Ovary (tissue), 9 donors: ENCODE data around the gene DDR2. TPM values are rescaled to one million over a fixed set of nuclear protein-coding genes. Genes with fewer than 3 reads are reported as not detected.
"Not testable (repeated sequence)": the region's sequence is repeated elsewhere in the genome, so short reads cannot be mapped to it uniquely, and the experiment has no call there.

ENCODE experiments used
- DNase-seq, 5 donors: peaks; one replicate each; pipeline ENCODE4 v3.0.0-alpha.2; 2019 to 2020
- H3K27ac ChIP-seq, 2 donors: fragments of 200-600 bp; one replicate each; pipeline versions ENCODE4 v1.5.1 to v1.8.0; 2019 to 2022
- H3K27me3 ChIP-seq: fragments of 200-600 bp; one replicate; pipeline ENCODE4 v1.8.0; 2022
- H3K36me3 ChIP-seq: fragments of 200-600 bp; sonication (generic); one replicate; pipeline ENCODE4 v1.5.1; 2019
- H3K4me1 ChIP-seq: one replicate; pipeline ENCODE4 v1.8.1; 2013; ENCODE audit warnings: mild to moderate bottlenecking, moderate library complexity; ENCODE audit not compliant: insufficient read depth
- H3K4me3 ChIP-seq: fragments of 200-600 bp; sonication (generic); one replicate; pipeline ENCODE4 v1.5.1; 2017
- H3K9me3 ChIP-seq, 2 donors: fragments of 200-600 bp in 1 of 2; sonication (generic) in 1 of 2; one replicate each; pipeline versions ENCODE4 v1.5.1 to v1.8.1; 2013 to 2019; ENCODE audit warnings: mild to moderate bottlenecking in 1 of 2, moderate library complexity in 1 of 2
- CTCF ChIP-seq, 3 donors: fragments of 450-650 bp in 2 of 3; fragments of 200-600 bp in 1 of 3; IDR thresholded peaks; one replicate each; pipeline versions ENCODE4 v1.5.1 to v1.8.0; 2016 to 2022; ENCODE audit warnings: antibody characterized with exemption in 3 of 3, mild to moderate bottlenecking in 1 of 3
- EP300 ChIP-seq: sonication (generic); formaldehyde crosslinking; IDR thresholded peaks from one replicate; pipeline ENCODE4 v1.6.1; 2017; ENCODE audit warnings: antibody characterized with exemption
- POLR2A ChIP-seq: fragments of 450-650 bp; IDR thresholded peaks from one replicate; pipeline ENCODE4 v1.6.1; 2017; ENCODE audit warnings: antibody characterized with exemption, mild to moderate bottlenecking, moderate library complexity
- WGBS, 3 donors: extraction: QIAGEN DNeasy Blood & Tissue Kit in 1 of 3; methylation state at CpG; one replicate each; pipeline versions ENCODE4 v1.1.5 to v1.1.7; 2013 to 2017; 5-methylcytosine and 5-hydroxymethylcytosine counted together
- intact Hi-C, 4 donors: fragments of 100-400 bp; cut with DNase I; formaldehyde crosslinking; loops; one replicate each; pipeline versions ENCODE4 v1.11.0 to v1.15.1; 2022 to 2023
- polyA plus RNA-seq, 2 donors: library from polyadenylated mRNA; stranded (reverse); fragments of 200-250 nt in 1 of 2; fragments of 350-450 nt in 1 of 2; fragmentation: Illumina TruSeq in 1 of 2; extraction: RNeasy Lipid Tissue Mini Kit (QIAGEN cat#74804) in 1 of 2; gene quantifications; one replicate each; pipeline ENCODE4 v1.2.3, GENCODE V29; 2013 to 2014
- total RNA-seq, 7 donors: library from RNA; depleted of rRNA in 2 of 7; stranded (reverse); fragments of >200 nt in 2 of 7; fragmentation: NEBNext Ultra II Directional in 3 of 7; extraction: Animal tissue kit (Norgen Biotek cat#: 25700) in 3 of 7; gene quantifications; one replicate each; pipeline versions ENCODE4 v1.1.0 to v1.2.4, GENCODE V29; 2016 to 2023
- donor health status: DM: no; HTN: no; CAD: no; lungs with moderate emphysema.
- donor health status: DM: no; HTN: no; CAD: no.
- donor health status: Bipolar disorder and iron deficiency.
- donor health status: DM: yes; HTN: yes; CAD: no.
- donor health status: DM: no; HTN: no; CAD: no.
- donor health status: DM: yes; HTN: yes; CAD: no.

DDR2 gene
- total and polyA plus RNA-seq, 9 donors, result 25.6 to 143 (median 79.0) TPM

GRCh38 chr1:162799995-162800830 lies 167.9 kb downstream of the DDR2 start:
- H3K36me3 ChIP-seq, H3K27ac ChIP-seq, H3K4me3 ChIP-seq, H3K27me3 ChIP-seq, H3K4me1 ChIP-seq, intact Hi-C loops, H3K9me3 ChIP-seq: not testable (repeated sequence)
- peak in 1 of 3 donors; percentile 32 for TF ChIP-seq CTCF (IDR thresholded peaks at IDR 0.05)
- peak in 4 of 5 donors; percentile 37 to 77 (median 50) for DNase-seq
- WGBS, 3 donors, result 54 to 64% (median 59%) methylated on average over 6 of the region's 6 CpGs

- DNase-seq, H3K4me3 ChIP-seq, H3K27ac ChIP-seq, H3K4me1 ChIP-seq, H3K9me3 ChIP-seq, intact Hi-C loops, H3K27me3 ChIP-seq, H3K36me3 ChIP-seq: not testable (repeated sequence)
- WGBS, 3 donors, result 83 to 100% (median 100%) methylated on average over 1 to 2 of the region's 2 CpGs
Observed at GRCh38 chr1:162807503-162807902, 175.2 kb downstream of the DDR2 start.

- H3K4me1 ChIP-seq, DNase-seq, H3K27me3 ChIP-seq, H3K9me3 ChIP-seq, H3K36me3 ChIP-seq, H3K4me3 ChIP-seq, H3K27ac ChIP-seq, intact Hi-C loops: not testable (repeated sequence)
- WGBS, 3 donors, result 97 to 98% (median 97%) methylated on average over 2 of the region's 2 CpGs
Observed at GRCh38 chr1:162812357-162812756, 180.1 kb downstream of the DDR2 start.

GRCh38 chr1:162818136-162818535 lies 185.9 kb downstream of the DDR2 start:
- H3K4me1 ChIP-seq, intact Hi-C loops, H3K27me3 ChIP-seq, H3K4me3 ChIP-seq, H3K36me3 ChIP-seq, DNase-seq, H3K9me3 ChIP-seq, H3K27ac ChIP-seq: not testable (repeated sequence)
- 78 to 86% (median 82%) methylated on average over 2 of the region's 2 CpGs for WGBS, 3 donors

- intact Hi-C loops, H3K4me1 ChIP-seq, H3K36me3 ChIP-seq, H3K27ac ChIP-seq, DNase-seq, H3K9me3 ChIP-seq, H3K4me3 ChIP-seq, H3K27me3 ChIP-seq: not testable (repeated sequence)
- 92 to 93% (median 93%) methylated on average over 1 of the region's 1 CpG for WGBS, 3 donors
Observed at GRCh38 chr1:162818666-162819065, 186.4 kb downstream of the DDR2 start.

- H3K9me3 ChIP-seq, result no peaks in the 10 kb centered on the region
- TF ChIP-seq CTCF (IDR thresholded peaks at IDR 0.05) (no peak), EP300 (no peak), POLR2A (no peak)
- no peaks in the 10 kb centered on the region for H3K36me3 ChIP-seq
- DNase-seq, result peak; percentile 13 to 57 (median 24)
- WGBS, 3 donors, result 4 to 5% (median 5%) methylated on average over 44 of the region's 44 CpGs
- no peaks in the 10 kb centered on the region for H3K27me3 ChIP-seq
- intact Hi-C loops, result no loop called here
- H3K27ac ChIP-seq, result no peak overlapping the region
- peaks cover 5% of the 10 kb centered on the region for H3K4me1 ChIP-seq
- H3K4me3 ChIP-seq, result peak overlapping the region; percentile 20
Observed at GRCh38 chr1:162822391-162823200, 190.3 kb downstream of the DDR2 start.
